ENCODE data around the gene MUSTN1. TPM values are rescaled to one million over a fixed set of nuclear protein-coding genes. Genes with fewer than 3 reads are reported as not detected.

The MUSTN1 gene
- polyA plus RNA-seq, 1 donor (not counting 4 experiments of a cell fraction or from before 2014, with no cell fraction given), result not detected

GRCh38 chr3:52856666-52857065 is 21.8 kb upstream of the MUSTN1 start:
- Histone ChIP-seq H3K9ac (ENCODE audit: control insufficient read depth, extremely low read depth, insufficient read depth, low read length) (no peak overlapping the region), H3K4me2 (ENCODE audit: control insufficient read depth, extremely low read depth, insufficient read depth, low read depth, low read length) (no peak overlapping the region), H3K79me2 (ENCODE audit: control insufficient read depth, insufficient read depth, low read length) (no peaks in the 10 kb centered on the region), H2AFZ (ENCODE audit: control insufficient read depth, low read length) (no peak overlapping the region), H3K4me1 (ENCODE audit: control insufficient read depth, extremely low read depth, insufficient read depth, low read length) (no peaks in the 10 kb centered on the region), H3K27ac (ENCODE audit: control insufficient read depth, insufficient read depth, low read length) (no peak overlapping the region), H3K27me3 (ENCODE audit: control insufficient read depth, extremely low read depth, insufficient read depth, low read length) (no peaks in the 10 kb centered on the region), H3K9me1 (ENCODE audit: control insufficient read depth, extremely low read depth, insufficient read depth, low read length) (no peaks in the 10 kb centered on the region), H4K20me1 (ENCODE audit: control insufficient read depth, extremely low read depth, insufficient read depth, low read length) (no peaks in the 10 kb centered on the region), H3K4me3 (ENCODE audit: control insufficient read depth in 2 of 3, extremely low read depth in 1 of 3, insufficient read depth in 2 of 3, low read depth in 1 of 3, low read length in 3 of 3) (no peak overlapping the region), H3K9me3 (ENCODE audit: control insufficient read depth, low read depth, low read length) (no peaks in the 10 kb centered on the region), H3K36me3 (ENCODE audit: control insufficient read depth in 2 of 2, extremely low read depth in 1 of 2, insufficient read depth in 2 of 2, low read length in 2 of 2) (peaks cover 8 to 11% of the 10 kb centered on the region in 2 experiments)
- TF ChIP-seq CTCF (optimal IDR thresholded peaks at IDR 0.05 in 1 of 3, IDR thresholded peaks at IDR 0.05 in 1 of 3, conservative IDR thresholded peaks at IDR 0.05 in 1 of 3; ENCODE audit: extremely low read depth in 1 of 3, insufficient read depth in 2 of 3, low read length in 3 of 3) (no peak), EZH2 (IDR thresholded peaks at IDR 0.05; ENCODE audit: low read length) (no peak)
- FAIRE-seq, result no peak
- no peak for DNase-seq (ENCODE audit: low read depth, low spot score)
- dilution Hi-C loops (cut with MboI; ENCODE audit: extremely low pct_ligation_motif_present, low sequenced_read_pairs), result no loop called here

GRCh38 chr3:52854013-52854412 is 19.2 kb upstream of the MUSTN1 start:
- no peak for DNase-seq (ENCODE audit: low read depth, low spot score)
- no peaks in the 10 kb centered on the region for H4K20me1 ChIP-seq (ENCODE audit: control insufficient read depth, extremely low read depth, insufficient read depth, low read length)
- no peaks in the 10 kb centered on the region for H3K27me3 ChIP-seq (ENCODE audit: control insufficient read depth, extremely low read depth, insufficient read depth, low read length)
- no peak overlapping the region for H3K27ac ChIP-seq (ENCODE audit: control insufficient read depth, insufficient read depth, low read length)
- H3K79me2 ChIP-seq (ENCODE audit: control insufficient read depth, insufficient read depth, low read length), result no peaks in the 10 kb centered on the region
- no peak overlapping the region for H3K9ac ChIP-seq (ENCODE audit: control insufficient read depth, extremely low read depth, insufficient read depth, low read length)
- H3K36me3 ChIP-seq (ENCODE audit: control insufficient read depth in 2 of 2, extremely low read depth in 1 of 2, insufficient read depth in 2 of 2, low read length in 2 of 2), result peaks cover 13 to 26% of the 10 kb centered on the region in 2 experiments
- no peak overlapping the region for H3K4me2 ChIP-seq (ENCODE audit: control insufficient read depth, extremely low read depth, insufficient read depth, low read depth, low read length)
- no peak for FAIRE-seq
- H3K9me3 ChIP-seq (ENCODE audit: control insufficient read depth, low read depth, low read length), result no peaks in the 10 kb centered on the region
- no peaks in the 10 kb centered on the region for H3K4me1 ChIP-seq (ENCODE audit: control insufficient read depth, extremely low read depth, insufficient read depth, low read length)
- no peak overlapping the region for H2AFZ ChIP-seq (ENCODE audit: control insufficient read depth, low read length)
- TF ChIP-seq EZH2 (IDR thresholded peaks at IDR 0.05; ENCODE audit: low read length) (no peak), CTCF (optimal IDR thresholded peaks at IDR 0.05 in 1 of 3, IDR thresholded peaks at IDR 0.05 in 1 of 3, conservative IDR thresholded peaks at IDR 0.05 in 1 of 3; ENCODE audit: extremely low read depth in 1 of 3, insufficient read depth in 2 of 3, low read length in 3 of 3) (no peak)
- H3K9me1 ChIP-seq (ENCODE audit: control insufficient read depth, extremely low read depth, insufficient read depth, low read length), result no peaks in the 10 kb centered on the region
- dilution Hi-C loops (cut with MboI; ENCODE audit: extremely low pct_ligation_motif_present, low sequenced_read_pairs), result no loop called here
- no peak overlapping the region for H3K4me3 ChIP-seq (ENCODE audit: control insufficient read depth in 2 of 3, extremely low read depth in 1 of 3, insufficient read depth in 2 of 3, low read depth in 1 of 3, low read length in 3 of 3)

Data from keratinocyte (primary cell).